SU-DHL-6 (cell line): ENCODE data around the gene MCHR1.
"Not testable (repeated sequence)": the region's sequence is repeated elsewhere in the genome, so short reads cannot be mapped to it uniquely, and the experiment has no call there.

Experiments
- H2AFZ ChIP-seq: fragments of 200-600 bp; sonication (generic); 2 replicates; pipeline ENCODE4 v1.6.1; 2014; ENCODE audit warnings: low read depth, mild to moderate bottlenecking, moderate library complexity, mixed read lengths, antibody characterized with exemption, low read length; ENCODE audit not compliant: severe bottlenecking
- H3F3A ChIP-seq: fragments of 200-600 bp; shearing (Covaris generic); 2 replicates; pipeline ENCODE4 v1.6.0; 2016; ENCODE audit warnings: antibody characterized with exemption, mild to moderate bottlenecking; ENCODE audit not compliant: insufficient read depth
- H3K27ac ChIP-seq: fragments of 200-600 bp; sonication (generic); 2 replicates; pipeline ENCODE4 v1.5.1; 2016; ENCODE audit warnings: low read depth, mild to moderate bottlenecking, low read length, moderate library complexity, mixed read lengths
- H3K27me3 ChIP-seq: fragments of 200-600 bp; sonication (generic), shearing (Covaris generic); 2 replicates; pipeline ENCODE4 v1.6.0; 2014; ENCODE audit warnings: mild to moderate bottlenecking, low read length
- H3K36me3 ChIP-seq: fragments of 200-600 bp; sonication (generic); 2 replicates; pipeline ENCODE4 v1.6.1; 2014; ENCODE audit warnings: mild to moderate bottlenecking, low read length, mixed read lengths
- H3K4me2 ChIP-seq: fragments of 300-600, 200-600 bp; shearing (Covaris generic), sonication (generic); 2 replicates; pipeline ENCODE4 v1.6.0; 2014; ENCODE audit warnings: low read length, low read depth, mild to moderate bottlenecking; ENCODE audit not compliant: poor library complexity, severe bottlenecking
- H3K4me3 ChIP-seq: fragments of 200-600 bp; sonication (generic); 2 replicates; pipeline ENCODE4 v1.5.1; 2014; ENCODE audit warnings: antibody characterized with exemption, low read length, mild to moderate bottlenecking, mixed read lengths; ENCODE audit not compliant: insufficient read depth, poor library complexity, severe bottlenecking
- H3K79me2 ChIP-seq: fragments of 200-600 bp; sonication (generic); 2 replicates; pipeline ENCODE4 v1.6.1; 2014; ENCODE audit warnings: mild to moderate bottlenecking, low read length, moderate library complexity; ENCODE audit not compliant: insufficient read depth
- H3K9ac ChIP-seq: fragments of 200-600 bp; sonication (generic); 2 replicates; pipeline ENCODE4 v1.7.0; 2014; ENCODE audit warnings: mild to moderate bottlenecking, low read length
- H3K9me2 ChIP-seq: fragments of 200-600 bp; sonication (generic); replicated peaks from 2 replicates; pipeline ENCODE4 v1.6.1; 2014; ENCODE audit warnings: low read length; ENCODE audit not compliant: insufficient read depth
- H3K9me3 ChIP-seq: fragments of 200-600 bp; sonication (generic); 2 replicates; pipeline ENCODE4 v1.6.1; 2014; ENCODE audit warnings: low read length, mixed read lengths; ENCODE audit not compliant: insufficient read depth
- H4K20me1 ChIP-seq: fragments of 200-600 bp; sonication (generic); 2 replicates; pipeline ENCODE4 v1.6.1; 2014; ENCODE audit warnings: low read depth, mild to moderate bottlenecking, antibody characterized with exemption, low read length, moderate library complexity, mixed read lengths
- CTCF ChIP-seq: fragments of 200-600 bp; sonication (generic); IDR thresholded peaks from one replicate; pipeline ENCODE4 v1.5.1; 2017; ENCODE audit warnings: antibody characterized with exemption, mild to moderate bottlenecking, low read length, moderate library complexity; ENCODE audit not compliant: insufficient read depth, poor library complexity, severe bottlenecking
- EZH2phosphoT487 ChIP-seq: fragments of 200-600 bp; sonication (generic), shearing (Covaris generic); conservative IDR thresholded peaks from 2 replicates; pipeline ENCODE4 v1.6.1; 2018; ENCODE audit warnings: mild to moderate bottlenecking, antibody characterized with exemption, low read length, moderate library complexity, mixed read lengths

MCHR1 gene

DNA sequence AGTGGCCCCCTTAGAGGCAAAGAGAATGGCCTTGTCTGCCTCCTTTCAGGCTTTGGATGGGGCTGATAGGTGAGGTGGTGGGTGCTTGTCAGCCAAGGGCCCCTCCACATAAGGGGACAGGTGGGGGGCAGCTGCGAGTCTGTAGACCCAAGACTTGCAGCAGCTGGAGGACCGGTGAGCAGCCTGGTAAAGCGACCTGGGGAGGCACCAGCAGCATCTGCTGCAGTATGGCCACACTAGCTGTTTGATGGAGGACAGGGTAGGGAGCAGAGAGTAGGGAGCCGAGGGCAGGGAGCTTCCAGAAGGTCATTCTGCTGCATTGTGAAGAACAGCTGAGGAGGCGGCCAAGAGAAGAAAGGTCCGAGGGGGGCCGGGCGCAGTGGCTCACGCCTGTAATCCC lies 25.9 kb upstream of the MCHR1 start:
- Histone ChIP-seq H2AFZ (no peak overlapping the region), H3K4me3 (no peak overlapping the region), H3F3A (no peaks in the 10 kb centered on the region), H3K36me3 (no peaks in the 10 kb centered on the region), H3K9me3 (no peaks in the 10 kb centered on the region), H3K27me3 (no peaks in the 10 kb centered on the region), H3K27ac (no peak overlapping the region), H3K9me2 (no peaks in the 10 kb centered on the region), H3K79me2 (0 out of 2 replicates have a peak, but pooled peaks cover 6% of the 10 kb centered on the region), H3K9ac (no peak overlapping the region), H4K20me1 (no peaks in the 10 kb centered on the region), H3K4me2 (no peak overlapping the region)
- TF ChIP-seq EZH2phosphoT487, result no peak

DNA sequence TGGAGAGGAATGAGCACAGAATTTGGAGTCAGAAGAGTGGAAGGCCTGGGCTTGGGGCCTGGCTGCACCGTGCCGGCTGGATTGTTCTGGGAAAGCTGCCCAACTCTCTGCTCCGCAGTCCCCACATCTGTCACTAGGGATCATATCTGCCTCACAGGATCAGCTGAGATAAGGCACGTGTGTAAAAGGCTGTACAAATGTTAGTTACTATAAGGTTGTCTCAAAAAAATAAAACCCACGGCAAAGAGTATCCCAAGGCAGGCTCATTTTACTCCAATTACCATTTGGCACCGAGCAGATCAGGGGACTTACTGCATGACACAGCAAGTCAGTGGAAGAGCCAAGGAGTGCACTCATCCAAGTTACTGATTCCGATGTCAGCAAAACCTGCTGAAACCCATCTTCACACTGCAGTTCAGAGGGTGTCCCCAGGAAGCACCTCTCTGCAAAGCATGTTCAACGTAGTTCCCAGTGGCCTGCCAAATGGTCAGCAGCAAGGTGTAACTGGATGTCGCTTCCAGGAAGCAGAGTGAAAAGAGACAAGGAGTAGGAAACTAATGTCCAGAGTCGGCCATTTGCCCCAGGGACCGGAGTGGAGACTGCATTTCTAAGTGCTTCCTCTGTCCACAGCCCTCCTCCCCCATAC lies 24.6 kb upstream of the MCHR1 start:
- no peak overlapping the region for H2AFZ ChIP-seq
- no peak overlapping the region for H3K4me3 ChIP-seq
- no peak overlapping the region for H3K27ac ChIP-seq
- no peaks in the 10 kb centered on the region for H3K9me2 ChIP-seq
- H3K27me3 ChIP-seq, result no peaks in the 10 kb centered on the region
- H3K9ac ChIP-seq, result no peak overlapping the region
- H4K20me1 ChIP-seq, result no peaks in the 10 kb centered on the region
- H3K9me3 ChIP-seq, result no peaks in the 10 kb centered on the region
- no peak overlapping the region for H3K4me2 ChIP-seq
- H3F3A ChIP-seq, result no peaks in the 10 kb centered on the region
- H3K79me2 ChIP-seq, result 0 out of 2 replicates have a peak, but pooled peaks cover 6% of the 10 kb centered on the region
- TF ChIP-seq CTCF (no peak), EZH2phosphoT487 (no peak)
- no peaks in the 10 kb centered on the region for H3K36me3 ChIP-seq

GRCh38 chr22:40655941-40656340 lies 23.3 kb upstream of the MCHR1 start:
- H3K36me3 ChIP-seq, H4K20me1 ChIP-seq, H3F3A ChIP-seq, H3K4me2 ChIP-seq, H3K9ac ChIP-seq, H3K27me3 ChIP-seq, H3K27ac ChIP-seq, H3K9me2 ChIP-seq, H3K79me2 ChIP-seq, H2AFZ ChIP-seq, H3K9me3 ChIP-seq, H3K4me3 ChIP-seq: not testable (repeated sequence)

DNA sequence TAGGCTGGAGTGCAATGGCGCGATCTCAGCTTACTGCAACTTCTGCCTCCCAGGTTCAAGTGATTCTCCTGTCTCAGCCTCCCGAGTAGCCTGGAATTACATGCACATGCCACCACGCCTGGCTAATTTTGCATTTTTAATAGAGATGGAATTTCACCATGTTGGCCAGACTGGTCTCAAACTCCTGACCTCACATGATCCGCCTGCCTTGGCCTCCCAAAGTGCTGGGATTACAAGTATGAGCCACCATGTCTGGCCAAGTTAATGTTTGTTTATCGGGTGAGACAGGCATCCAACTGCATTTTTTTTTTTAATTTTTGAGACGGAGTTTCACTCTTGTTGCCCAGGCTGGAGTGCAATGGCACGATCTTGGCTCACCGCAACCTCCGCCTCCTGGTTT lies 22.6 kb upstream of the MCHR1 start:
- H2AFZ ChIP-seq, H3K79me2 ChIP-seq, H3K27ac ChIP-seq, H3K27me3 ChIP-seq, H3K9me3 ChIP-seq, H3K36me3 ChIP-seq, H3K9me2 ChIP-seq, H3K4me2 ChIP-seq, H3K4me3 ChIP-seq, H4K20me1 ChIP-seq, H3F3A ChIP-seq, H3K9ac ChIP-seq: not testable (repeated sequence)

GRCh38 chr22:40659166-40659565 lies 20.1 kb upstream of the MCHR1 start:
- no peak for TF ChIP-seq CTCF
- no peak for TF ChIP-seq EZH2phosphoT487
- H3K36me3 ChIP-seq, result no peaks in the 10 kb centered on the region
- H3K9ac ChIP-seq, result no peak overlapping the region
- H3K27me3 ChIP-seq, result no peaks in the 10 kb centered on the region
- no peak overlapping the region for H2AFZ ChIP-seq
- no peak overlapping the region for H3K4me2 ChIP-seq
- no peak overlapping the region for H3K27ac ChIP-seq
- H3K4me3 ChIP-seq, result no peak overlapping the region
- no peaks in the 10 kb centered on the region for H3K9me3 ChIP-seq
- H3F3A ChIP-seq, result no peaks in the 10 kb centered on the region
- H3K9me2 ChIP-seq, result no peaks in the 10 kb centered on the region
- no peaks in the 10 kb centered on the region for H3K79me2 ChIP-seq
- no peaks in the 10 kb centered on the region for H4K20me1 ChIP-seq
